HCT116 (cell line): Measurements from ENCODE around the gene SEC14L3. TPM values are rescaled to one million over a fixed set of nuclear protein-coding genes. Genes with fewer than 3 reads are reported as not detected.

Source experiments
- ATAC-seq: fragments of 200-7000 bp; cut with Tn5 transposase; 2 replicates; pipeline ENCODE4 v1.9.1; 2020; ENCODE audit warnings: mild to moderate bottlenecking, moderate library complexity
- BruUV-seq: library from RNA; stranded (reverse); fragments of 400-500 nt; replicated peaks from 2 replicates; lab custom pipeline; 2021; lab: Mats Ljungman, UMichigan
- CTCF ChIA-PET: fragments of 300-600 bp; sonication (Branson Sonifier 250); formaldehyde crosslinking; loops from one replicate; lab custom pipeline; 2021; ENCODE audit warnings: antibody characterized with exemption; lab: Charles Lee
- POLR2A ChIA-PET: fragments of 300-600, 350-600 bp; sonication (Branson Sonifier 250); formaldehyde crosslinking; loops from one replicate; lab custom pipeline; 2021; ENCODE audit warnings: antibody characterized with exemption; lab: Charles Lee
- RAD21 ChIA-PET, 2 experiments: fragments of 300-600 bp; sonication (Branson Sonifier 250); formaldehyde crosslinking; loops; one replicate each; lab custom pipeline; 2023; ENCODE audit warnings: low total read pairs in 2 of 2; ENCODE audit not compliant: uncharacterized antibody in 2 of 2, unreplicated experiment in 2 of 2, low non-redundant PET in 1 of 2; lab: Charles Lee
- DNase-seq: peaks from one replicate; pipeline ENCODE4 v3.0.0-alpha.2; 2010; ENCODE audit warnings: low read depth, low spot score
- H2AFZ ChIP-seq: fragments of 200-600 bp; shearing (Covaris generic), sonication (generic); 2 replicates; pipeline ENCODE4 v1.6.1; 2017; ENCODE audit warnings: low read depth, mixed run types, mixed read lengths, antibody characterized with exemption, low read length; ENCODE audit not compliant: poor library complexity, severe bottlenecking
- H3K27ac ChIP-seq: 2 replicates; pipeline ENCODE4 v1.5.1; 2012; ENCODE audit warnings: low read depth, low read length
- H3K27me3 ChIP-seq: fragments of 200-600 bp; sonication (generic); 2 replicates; pipeline ENCODE4 v1.6.1; 2016; ENCODE audit warnings: mixed run types, low read length, mixed read lengths; ENCODE audit not compliant: insufficient read depth
- H3K36me3 ChIP-seq, 2 experiments: fragments of 200-500 bp in 1 of 2; fragments of 200-600 bp in 1 of 2; sonication (Bioruptor generic) in 1 of 2; sonication (generic) in 1 of 2; 2 replicates each; pipeline versions ENCODE4 v1.5.1 to v1.6.1; 2014 to 2016; ENCODE audit warnings: low read length in 2 of 2, inconsistent platforms in 1 of 2, mixed read lengths in 1 of 2, mixed run types in 1 of 2; ENCODE audit not compliant: insufficient read depth in 2 of 2, control insufficient read depth in 1 of 2
- H3K4me1 ChIP-seq, 2 experiments: fragments of 200-600 bp in 1 of 2; sonication (generic) in 1 of 2; 2 replicates each; pipeline versions ENCODE4 v1.5.1 to v1.6.1; 2012 to 2017; ENCODE audit warnings: low read length in 2 of 2, inconsistent platforms in 1 of 2, mild to moderate bottlenecking in 1 of 2, mixed read lengths in 1 of 2, mixed run types in 1 of 2, moderate library complexity in 1 of 2; ENCODE audit not compliant: insufficient read depth in 2 of 2, control insufficient read depth in 1 of 2
- H3K4me2 ChIP-seq: fragments of 200-600 bp; sonication (generic); 2 replicates; pipeline ENCODE4 v1.6.1; 2017; ENCODE audit warnings: mixed run types, low read length, mixed read lengths
- H3K4me3 ChIP-seq, 2 experiments: fragments of 200-600 bp in 1 of 2; sonication (generic) in 1 of 2; replicated peaks in 1 of 2; 2 replicates each; pipeline ENCODE4 v1.5.1; 2011 to 2016; ENCODE audit warnings: low read length in 2 of 2, control low read depth in 1 of 2, low read depth in 1 of 2, mild to moderate bottlenecking in 1 of 2, mixed read lengths in 1 of 2, mixed run types in 1 of 2
- H3K79me2 ChIP-seq: fragments of 200-600 bp; sonication (generic); 2 replicates; pipeline ENCODE4 v1.6.1; 2017; ENCODE audit warnings: mild to moderate bottlenecking, mixed run types, low read length, moderate library complexity, mixed read lengths; ENCODE audit not compliant: insufficient read depth
- H3K9ac ChIP-seq: fragments of 200-600 bp; sonication (generic); 2 replicates; pipeline ENCODE4 v1.6.1; 2016; ENCODE audit warnings: low read length, mixed read lengths
- H3K9me2 ChIP-seq: fragments of 200-600 bp; sonication (generic), shearing (Covaris generic); 2 replicates; pipeline ENCODE4 v1.6.1; 2017; ENCODE audit warnings: mixed run types, mild to moderate bottlenecking, moderate library complexity; ENCODE audit not compliant: insufficient read depth
- H3K9me3 ChIP-seq, 2 experiments: fragments of 200-500 bp in 1 of 2; fragments of 200-600 bp in 1 of 2; sonication (Bioruptor generic) in 1 of 2; sonication (generic) in 1 of 2; 2 replicates each; pipeline ENCODE4 v1.6.1; 2014 to 2017; ENCODE audit warnings: low read length in 2 of 2, mixed read lengths in 2 of 2, inconsistent platforms in 1 of 2, low read depth in 1 of 2, mild to moderate bottlenecking in 1 of 2, mixed run types in 1 of 2, moderate library complexity in 1 of 2; ENCODE audit not compliant: control insufficient read depth in 1 of 2, insufficient read depth in 1 of 2
- H4K20me1 ChIP-seq: fragments of 200-600 bp; sonication (generic), shearing (Covaris generic); 2 replicates; pipeline ENCODE4 v1.6.1; 2017; ENCODE audit warnings: mixed run types, mild to moderate bottlenecking, moderate library complexity; ENCODE audit not compliant: insufficient read depth
- CBX3 ChIP-seq: IDR thresholded peaks from 2 replicates; pipeline ENCODE4 v1.6.1; 2012; ENCODE audit warnings: low read depth
- CTCF ChIP-seq, 3 experiments: fragments of 200-600 bp in 1 of 3; sonication (generic) in 1 of 3; IDR thresholded peaks in 2 of 3; conservative IDR thresholded peaks in 1 of 3; 2 replicates each; pipeline ENCODE4 v1.5.1; 2012 to 2017; ENCODE audit warnings: low read depth in 2 of 3, low read length in 2 of 3, antibody characterized with exemption in 1 of 3, borderline replicate concordance in 1 of 3, control low read depth in 1 of 3, mild to moderate bottlenecking in 1 of 3, mixed read lengths in 1 of 3, mixed run types in 1 of 3, moderate library complexity in 1 of 3; ENCODE audit not compliant: insufficient read depth in 1 of 3
- ELF1 ChIP-seq: IDR thresholded peaks from 2 replicates; pipeline ENCODE4 v1.6.1; 2012; ENCODE audit warnings: low read depth, borderline replicate concordance
- EZH2phosphoT487 ChIP-seq: fragments of 200-600 bp; IDR thresholded peaks from 2 replicates; pipeline ENCODE4 v1.6.1; 2018; ENCODE audit warnings: antibody characterized with exemption, borderline replicate concordance
- FOSL1 ChIP-seq: IDR thresholded peaks from 2 replicates; pipeline ENCODE4 v1.6.1; 2012; ENCODE audit warnings: low read depth
- MAX ChIP-seq: IDR thresholded peaks from 2 replicates; pipeline ENCODE4 v1.6.1; 2012
- POLR2A ChIP-seq: IDR thresholded peaks from 2 replicates; pipeline ENCODE4 v1.7.0; 2011; ENCODE audit warnings: borderline replicate concordance; ENCODE audit not compliant: insufficient read depth, insufficient read length; ENCODE audit errors: extremely low read depth
- POLR2AphosphoS5 ChIP-seq: IDR thresholded peaks from 2 replicates; pipeline ENCODE4 v1.6.1; 2011; ENCODE audit warnings: mild to moderate bottlenecking, low read depth, low read length, moderate library complexity
- RAD21 ChIP-seq: IDR thresholded peaks from 2 replicates; pipeline ENCODE4 v1.6.1; 2012; ENCODE audit warnings: low read depth, mild to moderate bottlenecking
- REST ChIP-seq: IDR thresholded peaks from 2 replicates; pipeline ENCODE4 v1.6.1; 2012; ENCODE audit warnings: low read depth
- SP1 ChIP-seq: IDR thresholded peaks from 2 replicates; pipeline ENCODE4 v1.6.1; 2012; ENCODE audit warnings: low read depth
- SRF ChIP-seq: IDR thresholded peaks from 2 replicates; pipeline ENCODE4 v1.6.1; 2012; ENCODE audit warnings: low read depth
- TCF7L2 ChIP-seq: IDR thresholded peaks from 2 replicates; pipeline ENCODE4 v1.7.0; 2011; ENCODE audit warnings: borderline replicate concordance, inconsistent platforms; ENCODE audit not compliant: insufficient read depth, insufficient read length; ENCODE audit errors: extremely low read depth
- ZBTB33 ChIP-seq: IDR thresholded peaks from 2 replicates; pipeline ENCODE4 v1.6.1; 2011; ENCODE audit warnings: mild to moderate bottlenecking, low read length, moderate library complexity; ENCODE audit not compliant: insufficient replicate concordance; ENCODE audit errors: extremely low read depth
- ZFX ChIP-seq: fragments of 450-650 bp; IDR thresholded peaks from 2 replicates; pipeline ENCODE4 v1.6.1; 2017
- intact Hi-C: fragments of 100-400 bp; cut with micrococcal nuclease; formaldehyde crosslinking; loops from 2 replicates; pipeline ENCODE4 v1.10.0; 2022
- total RNA-seq: library from RNA; stranded (reverse); gene quantifications from one replicate; pipeline ENCODE4 v1.2.1, GENCODE V29; 2021; ENCODE audit not compliant: unreplicated experiment

SEC14L3 gene
- total RNA-seq, 1 experiment from 2014 or later: not detected

GRCh38 chr22:30441088-30441487, 30.7 kb downstream of the SEC14L3 start:
- no peaks in the 10 kb centered on the region for H3K27me3 ChIP-seq
- no peak overlapping the region for H3K9ac ChIP-seq
- H3K9me3 ChIP-seq: no peaks in the 10 kb centered on the region
- no peak overlapping the region for H2AFZ ChIP-seq
- no peaks in the 10 kb centered on the region for H3K79me2 ChIP-seq
- no peak overlapping the region for H3K4me3 ChIP-seq
- no TSS peak for BruUV-seq
- no peak overlapping the region for H3K27ac ChIP-seq
- intact Hi-C loops: no loop called here
- H4K20me1 ChIP-seq: no peaks in the 10 kb centered on the region
- no peaks in the 10 kb centered on the region for H3K9me2 ChIP-seq
- no peak overlapping the region for H3K4me2 ChIP-seq
- H3K36me3 ChIP-seq: no peaks in the 10 kb centered on the region
- ATAC-seq (no peak), DNase-seq (no peak)
- H3K4me1 ChIP-seq: peaks cover 6 to 45% of the 10 kb centered on the region in 2 experiments
- ChIA-PET RAD21 (no interaction called here), CTCF (interaction anchor here (1.6 kb wide), 1 partner anchor 17 kb away, joined by 5 read pairs; no protein-coding TSS in a partner anchor), POLR2A (no interaction called here)
- TF ChIP-seq ELF1 (no peak), TCF7L2 (no peak), CTCF (IDR thresholded peaks at IDR 0.05 in 2 of 3, conservative IDR thresholded peaks at IDR 0.05 in 1 of 3; ENCODE audit: borderline replicate concordance in 1 of 3, insufficient read depth in 1 of 3, low read depth in 2 of 3, low read length in 2 of 3) (no peak), POLR2A (no peak), EZH2phosphoT487 (no peak), ZFX (no peak), RAD21 (no peak), POLR2AphosphoS5 (no peak), SP1 (no peak), CBX3 (no peak), REST (no peak), MAX (no peak), SRF (no peak), FOSL1 (no peak), ZBTB33 (no peak)
